GM12878 (cell line): ENCODE data around the gene ADIPOR1. TPM values are rescaled to one million over a fixed set of nuclear protein-coding genes. Genes with fewer than 3 reads are reported as not detected.

Experiments used
- ATAC-seq: fragments of 200-7000 bp; cut with Tn5 transposase; 3 replicates; pipeline ENCODE4 v1.9.1; 2020; ENCODE audit warnings: mild to moderate bottlenecking, moderate library complexity
- BruUV-seq: library from RNA; stranded (reverse); fragments of 400-500 nt; replicated peaks from 2 replicates; lab custom pipeline; 2021; lab: Mats Ljungman, UMichigan
- CTCF ChIA-PET: fragments of 300-600 bp; sonication (Branson Sonifier 250); formaldehyde crosslinking; extraction: SDS; loops from one replicate; lab custom pipeline; 2021; ENCODE audit warnings: inconsistent platforms; lab: Yijun Ruan, JAX
- POLR2A ChIA-PET: fragments of 350-600 bp; formaldehyde crosslinking; extraction: SDS; loops from one replicate; lab custom pipeline; 2021; ENCODE audit warnings: inconsistent platforms; lab: Charles Lee
- RAD21 ChIA-PET: fragments of 300-600 bp; sonication (Branson Sonifier 250); formaldehyde crosslinking; loops from one replicate; lab custom pipeline; 2023; ENCODE audit warnings: antibody characterized with exemption; ENCODE audit not compliant: unreplicated experiment; lab: Charles Lee
- SMC1A ChIA-PET: fragments of 300-600 bp; sonication (Branson Sonifier 250); formaldehyde crosslinking; loops from one replicate; lab custom pipeline; 2023; ENCODE audit not compliant: unreplicated experiment, uncharacterized antibody; lab: Charles Lee
- DNase-seq: peaks from one replicate; pipeline ENCODE4 v3.0.0-alpha.2; 2011; ENCODE audit warnings: low read depth, low spot score
- FAIRE-seq: peaks from 3 replicates; lab custom pipeline; 2011; peaks lifted over from hg19 to GRCh38; lab: Jason Lieb, UNC
- H2AFZ ChIP-seq: 2 replicates; pipeline ENCODE4 v1.6.0; 2011; ENCODE audit warnings: low read depth, low read length, control low read depth; ENCODE audit not compliant: control insufficient read depth
- H3K27ac ChIP-seq: 2 replicates; pipeline ENCODE4 v1.5.1; 2011; ENCODE audit warnings: control low read depth; ENCODE audit not compliant: control insufficient read depth, insufficient read depth
- H3K27me3 ChIP-seq, 2 experiments: replicated peaks in 1 of 2; 2 replicates each; pipeline versions ENCODE4 v1.6.0 to v1.6.1; 2011; ENCODE audit warnings: low read length in 1 of 2; ENCODE audit not compliant: control insufficient read depth in 2 of 2, insufficient read depth in 2 of 2
- H3K36me3 ChIP-seq, 2 experiments: 2 replicates each; pipeline ENCODE4 v1.5.1; 2011; ENCODE audit warnings: low read length in 1 of 2; ENCODE audit not compliant: control insufficient read depth in 2 of 2, insufficient read depth in 2 of 2
- H3K4me1 ChIP-seq: 2 replicates; pipeline ENCODE4 v1.6.1; 2011; ENCODE audit warnings: mild to moderate bottlenecking, low read length, moderate library complexity, mixed read lengths; ENCODE audit not compliant: control insufficient read depth, insufficient read depth
- H3K4me2 ChIP-seq: 2 replicates; pipeline ENCODE4 v1.6.0; 2011; ENCODE audit warnings: control low read depth; ENCODE audit not compliant: control insufficient read depth, insufficient read depth
- H3K4me3 ChIP-seq: fragments of 200-600 bp; sonication (generic); 2 replicates; pipeline ENCODE4 v1.5.1; 2016
- H3K79me2 ChIP-seq: 2 replicates; pipeline ENCODE4 v1.6.0; 2011; ENCODE audit warnings: low read length; ENCODE audit not compliant: control insufficient read depth, insufficient read depth
- H3K9ac ChIP-seq: 2 replicates; pipeline ENCODE4 v1.8.0; 2011; ENCODE audit warnings: low read length, control low read depth, mixed read lengths; ENCODE audit not compliant: control insufficient read depth, insufficient read depth
- H3K9me3 ChIP-seq: replicated peaks from 3 replicates; pipeline ENCODE4 v1.5.1; 2011; ENCODE audit warnings: mild to moderate bottlenecking, low read length; ENCODE audit not compliant: control insufficient read depth, insufficient read depth
- H4K20me1 ChIP-seq: 2 replicates; pipeline ENCODE4 v1.6.0; 2011; ENCODE audit not compliant: control insufficient read depth, insufficient read depth
- FOS ChIP-seq: IDR thresholded peaks from 3 replicates; pipeline ENCODE4 v1.6.1; 2011; ENCODE audit warnings: borderline replicate concordance; ENCODE audit not compliant: insufficient read length; ENCODE audit errors: extremely low read depth
- FOXK2 ChIP-seq: fragments of 450-650 bp; IDR thresholded peaks from 2 replicates; pipeline ENCODE4 v1.6.1; 2017; ENCODE audit warnings: mild to moderate bottlenecking, moderate library complexity
- HDGF ChIP-seq: fragments of 450-650 bp; IDR thresholded peaks from 2 replicates; pipeline ENCODE4 v1.6.1; 2016; ENCODE audit warnings: antibody characterized with exemption
- IKZF2 ChIP-seq, 2 experiments: fragments of 450-650 bp; IDR thresholded peaks; 2 replicates each; pipeline ENCODE4 v1.6.1; 2017; ENCODE audit warnings: mild to moderate bottlenecking in 2 of 2, moderate library complexity in 2 of 2
- JUND ChIP-seq: IDR thresholded peaks from 2 replicates; pipeline ENCODE4 v1.6.1; 2012; ENCODE audit warnings: low read depth, mild to moderate bottlenecking, low read length, improper control_type of control experiment, moderate library complexity
- MXI1 ChIP-seq: fragments of 150-350 bp; IDR thresholded peaks from 2 replicates; pipeline ENCODE4 v1.6.1; 2011; ENCODE audit warnings: low read depth, mild to moderate bottlenecking, inconsistent platforms, low read length, improper control_type of control experiment
- NFIC ChIP-seq: IDR thresholded peaks from 2 replicates; pipeline ENCODE4 v1.6.1; 2012; ENCODE audit warnings: low read depth, mild to moderate bottlenecking, inconsistent platforms, low read length, moderate library complexity
- POLR2AphosphoS2 ChIP-seq: IDR thresholded peaks from 2 replicates; pipeline ENCODE4 v1.6.1; 2011; ENCODE audit warnings: low read depth, mild to moderate bottlenecking, low read length, improper control_type of control experiment, moderate library complexity
- RBBP5 ChIP-seq: fragments of 200-600 bp; sonication (generic); conservative IDR thresholded peaks from 2 replicates; pipeline ENCODE4 v1.6.1; 2016
- STAT3 ChIP-seq: IDR thresholded peaks from 2 replicates; pipeline ENCODE4 v1.6.1; 2011; ENCODE audit warnings: low read depth, low read length, improper control_type of control experiment
- SUZ12 ChIP-seq: fragments of 200-600 bp; sonication (generic); IDR thresholded peaks from one replicate; pipeline ENCODE4 v1.6.1; 2018; ENCODE audit warnings: antibody characterized with exemption, mild to moderate bottlenecking; ENCODE audit not compliant: unreplicated experiment
- ZNF207 ChIP-seq: fragments of 450-650 bp; IDR thresholded peaks from 2 replicates; pipeline ENCODE4 v1.6.1; 2014; ENCODE audit warnings: antibody characterized with exemption, mild to moderate bottlenecking, borderline replicate concordance
- WGBS: methylation state at CpG from one replicate; pipeline ENCODE4 v1.1.6; 2016; ENCODE audit warnings: low lambda C conversion rate; ENCODE audit not compliant: insufficient replicate concordance, insufficient coverage; ENCODE audit errors: missing lambda C conversion rate; 5-methylcytosine and 5-hydroxymethylcytosine counted together
- in situ Hi-C: fragments of 300-500 bp; cut with MboI; formaldehyde crosslinking; loops from 9 replicates; pipeline ENCODE4 v1.14.3; 2018; ENCODE audit warnings: mixed read lengths
- intact Hi-C: fragments of 100-400 bp; cut with micrococcal nuclease; formaldehyde crosslinking; loops from one replicate; pipeline ENCODE4 v1.14.2; 2022; ENCODE audit not compliant: unreplicated experiment
- polyA plus RNA-seq, 11 experiments: library from polyadenylated mRNA; depleted of rRNA in 4 of 11; unstranded in 6 of 11; stranded (reverse) in 5 of 11; fragments of >200 nt; fragmentation: Nextera tagmentation in 4 of 11; fragmentation: Illumina TruSeq in 1 of 11; extraction: Ambion mirVana in 4 of 11; extraction: Trizol in 1 of 11; gene quantifications; 1 replicate in 1 of 11; 2 replicates in 10 of 11; pipeline versions ENCODE4 v1.2.1 to v1.2.3, GENCODE V29; 2011 to 2016; ENCODE audit warnings: inconsistent platforms in 2 of 11, missing spikeins in 2 of 11, low read depth in 1 of 11
- total RNA-seq, 4 experiments: library from RNA; depleted of rRNA in 3 of 4; stranded (reverse); fragments of >200 nt in 3 of 4; fragmentation: Illumina TruSeq in 1 of 4; extraction: Trizol in 1 of 4; gene quantifications; 2 replicates each; pipeline versions ENCODE4 v1.2.1 to v1.2.3, GENCODE V29; 2013 to 2021

Gene ADIPOR1
- total and polyA plus RNA-seq, 10 of the 15 experiments (the other 5 are each of a cell fraction or from before 2014, with no cell fraction given): 18.4 to 122 (median 65.6) TPM

GRCh38 chr1:202901555-202901954 lies 56.6 kb downstream of the ADIPOR1 start:
- ChIA-PET POLR2A (no interaction called here), SMC1A (interaction anchor here (1.3 kb wide), 1 partner anchor 15 kb away, joined by 5 read pairs; no protein-coding TSS in a partner anchor), RAD21 (no interaction called here), CTCF (no interaction called here)
- no peak overlapping the region for H3K4me3 ChIP-seq
- intact Hi-C loops (no loop called here), in situ Hi-C loops (no loop called here)
- no peaks in the 10 kb centered on the region for H3K27me3 ChIP-seq
- H3K9me3 ChIP-seq: no peaks in the 10 kb centered on the region
- H3K4me2 ChIP-seq: no peak overlapping the region
- H3K4me1 ChIP-seq: no peaks in the 10 kb centered on the region
- no peaks in the 10 kb centered on the region for H3K79me2 ChIP-seq
- FAIRE-seq: no peak
- WGBS: 94% methylated on average over 4 of the region's 4 CpGs
- H4K20me1 ChIP-seq: no peaks in the 10 kb centered on the region
- no peak for DNase-seq
- no TSS peak for BruUV-seq
- TF ChIP-seq ZNF207: no peak
- no peak for TF ChIP-seq SUZ12
- TF ChIP-seq NFIC: no peak
- no peak for TF ChIP-seq POLR2AphosphoS2
- no peak for TF ChIP-seq RBBP5
- TF ChIP-seq FOXK2: no peak
- TF ChIP-seq JUND: no peak
- TF ChIP-seq STAT3: no peak
- no peak for TF ChIP-seq HDGF
- no peak for TF ChIP-seq MXI1
- no peak for TF ChIP-seq IKZF2 (IDR thresholded peaks at IDR 0.05)
- no peak for TF ChIP-seq FOS
- H3K9ac ChIP-seq: no peak overlapping the region
- peaks cover 0 to 18% of the 10 kb centered on the region in 2 experiments; a peak in 2 of 4 replicates for H3K36me3 ChIP-seq
- no peak for ATAC-seq
- H2AFZ ChIP-seq: no peak overlapping the region
- no peak overlapping the region for H3K27ac ChIP-seq
